ENCODE data around the gene FBXW8.

Gene FBXW8

DNA sequence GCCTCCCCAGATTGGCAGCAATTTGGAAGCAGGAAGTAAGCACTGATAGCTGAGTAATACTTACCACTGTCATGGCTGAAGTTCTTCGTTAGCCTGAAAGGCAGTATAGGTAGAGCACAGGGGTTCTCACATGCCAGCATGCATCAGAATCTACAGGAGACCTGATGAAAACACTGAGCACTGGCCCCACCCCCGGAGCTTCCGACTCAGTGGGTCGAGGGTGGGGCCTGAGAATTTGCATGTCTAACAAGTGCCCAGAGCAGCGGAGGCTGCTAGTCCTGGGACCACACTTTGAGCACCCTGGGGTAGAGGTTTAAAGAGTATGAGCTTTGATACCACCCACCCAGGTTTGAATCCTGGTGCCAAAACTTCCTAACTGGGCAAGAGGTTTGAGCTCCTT is 89.6 kb downstream of the FBXW8 start:
- FAIRE-seq = no peak

DNA sequence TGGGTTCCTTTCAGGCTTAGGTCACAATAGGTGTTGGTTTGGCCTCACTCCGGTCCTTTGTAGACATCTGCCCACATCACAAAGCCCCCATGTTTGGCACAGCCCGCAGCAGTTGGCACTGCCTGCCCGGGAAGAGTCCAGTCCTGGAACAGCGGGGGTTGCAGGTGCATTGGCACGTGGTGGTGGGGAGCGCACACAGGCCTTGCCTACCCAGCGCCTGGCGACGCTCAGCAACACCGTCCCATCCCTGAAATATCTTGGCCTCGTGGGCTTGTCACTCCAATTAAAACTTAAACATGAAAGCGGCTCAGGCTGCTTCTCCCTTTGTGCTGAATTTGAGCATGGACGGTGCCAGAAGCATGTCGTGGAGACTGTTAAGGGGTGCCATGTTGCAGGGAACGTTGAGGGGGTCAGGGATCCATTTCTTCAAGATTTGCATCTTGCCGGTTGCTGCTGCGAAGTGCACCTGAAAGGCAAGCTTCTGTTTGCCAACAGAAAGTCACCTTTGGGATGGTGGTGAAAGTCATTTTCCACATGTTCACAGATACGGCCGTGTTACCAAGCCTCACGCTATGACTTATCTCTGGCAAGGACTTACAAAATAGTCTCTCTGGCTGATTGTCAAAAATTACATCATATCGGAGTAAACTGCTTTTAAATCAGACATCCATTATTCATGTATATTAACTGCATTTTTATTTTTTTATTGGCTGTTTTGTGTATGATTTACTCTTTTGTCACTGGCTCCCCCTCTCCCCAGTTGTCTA is 91.5 kb downstream of the FBXW8 start:
- FAIRE-seq = no peak

DNA sequence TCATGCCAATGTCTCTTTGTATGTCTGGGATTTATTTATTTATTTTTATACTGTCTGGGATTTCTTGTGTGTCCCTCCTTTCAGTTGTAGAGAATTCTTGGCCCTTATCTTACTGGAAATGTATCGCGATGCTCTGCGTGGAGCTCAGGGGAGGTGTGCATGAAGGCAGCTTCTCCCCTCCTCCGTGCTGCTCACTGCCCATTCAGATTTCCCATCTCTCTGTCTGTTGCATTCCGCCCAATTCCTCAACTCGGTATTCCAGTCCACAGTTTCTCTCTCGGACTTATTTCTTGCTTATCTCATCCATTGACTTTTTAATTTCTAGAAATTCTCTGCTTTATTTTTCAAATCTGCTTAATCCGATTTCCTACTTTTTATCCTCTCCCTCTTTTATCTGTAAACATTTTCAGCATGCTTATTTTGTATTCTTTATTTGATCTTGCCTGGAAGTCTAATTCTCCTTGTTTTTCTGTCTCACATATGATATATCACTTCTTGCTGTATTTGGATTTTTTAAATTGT is 93.2 kb downstream of the FBXW8 start:
- FAIRE-seq = no peak

DNA sequence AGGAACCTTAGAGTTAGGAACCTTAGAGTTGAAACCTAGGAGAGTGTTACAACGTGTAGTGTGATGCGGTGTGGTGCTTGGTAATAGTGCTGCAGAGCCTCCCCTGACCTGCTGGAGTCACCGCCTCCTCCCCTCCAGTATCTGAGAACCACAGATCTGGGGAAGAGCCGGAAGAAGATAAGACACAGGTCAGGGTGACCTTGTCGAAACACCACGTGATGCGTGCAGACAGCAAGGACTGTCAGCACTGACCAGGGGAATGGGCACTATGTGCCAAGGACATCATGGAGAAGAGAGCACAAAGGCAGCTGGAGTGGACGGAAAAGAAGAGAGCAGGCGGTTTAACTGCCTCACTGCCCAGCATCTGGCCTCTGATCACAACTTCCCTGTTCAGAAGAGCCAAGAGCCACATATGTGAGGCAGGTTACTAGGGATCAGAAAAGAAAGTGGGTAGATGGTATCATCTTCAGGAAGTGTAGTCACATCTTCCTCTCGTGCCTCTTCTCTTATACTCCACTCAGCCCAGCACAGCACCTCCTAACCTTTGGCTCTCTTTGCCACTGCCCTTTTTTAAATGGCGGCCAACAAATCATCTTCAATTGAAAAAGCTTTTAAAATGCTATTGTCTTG is 94.8 kb downstream of the FBXW8 start:
- no peak for FAIRE-seq

DNA sequence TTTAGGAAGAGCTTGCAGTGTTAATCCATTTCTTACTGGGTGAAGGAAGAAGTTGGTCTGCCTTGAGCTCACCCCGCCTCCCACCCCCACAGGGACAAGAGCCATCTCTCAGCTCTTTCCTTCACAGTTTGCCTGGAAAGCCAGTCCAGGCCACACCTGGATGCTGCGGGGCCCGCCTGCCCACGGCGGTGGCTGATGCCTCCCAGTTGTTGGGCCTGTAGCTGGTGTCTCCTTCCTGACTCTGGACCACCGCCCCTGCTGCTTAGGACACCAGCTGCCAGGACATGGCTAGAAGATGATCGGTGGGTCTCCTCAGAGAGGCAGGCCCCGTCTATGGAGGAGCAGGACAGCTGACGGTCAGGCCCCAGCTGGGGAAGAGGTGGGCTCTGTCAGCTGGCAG is 95.6 kb downstream of the FBXW8 start:
- no peak for FAIRE-seq

DNA sequence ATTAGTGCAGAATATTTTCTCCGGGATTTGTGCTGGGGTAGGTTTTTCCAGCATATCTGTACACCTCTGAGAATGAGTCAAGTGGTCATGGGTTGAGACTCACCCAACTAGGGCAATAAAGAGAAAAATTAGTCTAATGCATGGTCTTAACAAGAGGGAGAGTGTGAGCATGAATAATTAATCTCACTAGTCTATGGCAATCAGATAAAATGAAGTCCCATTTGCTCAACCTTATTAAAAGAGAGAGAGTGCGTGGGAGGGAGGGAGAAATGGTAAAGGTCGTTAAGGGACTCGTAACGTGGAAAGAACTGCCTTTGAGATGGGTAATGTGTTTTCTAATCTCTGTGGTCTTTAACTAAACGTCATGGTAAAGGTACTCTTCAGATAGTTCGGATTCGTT is 96.8 kb downstream of the FBXW8 start:
- no peak for FAIRE-seq

DNA sequence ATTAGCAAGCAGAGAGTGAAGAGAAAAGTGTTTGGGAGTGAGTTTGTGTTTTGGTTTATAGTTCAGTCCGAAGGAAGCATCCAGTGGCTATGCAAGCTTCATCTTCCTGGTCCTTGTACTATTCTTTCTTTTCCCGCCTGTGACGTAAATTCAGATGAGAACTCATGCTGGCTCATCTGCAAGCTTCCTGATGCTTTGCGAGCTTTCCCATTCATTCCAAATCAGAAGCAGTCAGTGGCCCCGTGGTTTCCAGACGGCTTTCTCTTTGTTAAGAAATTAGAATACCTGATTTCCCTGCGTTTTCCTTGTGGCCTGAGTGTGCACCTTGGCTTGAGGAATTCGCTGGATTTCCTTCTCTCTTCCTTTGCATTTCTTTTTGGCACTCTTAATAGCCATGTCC is 99.0 kb downstream of the FBXW8 start:
- FAIRE-seq = no peak

DNA sequence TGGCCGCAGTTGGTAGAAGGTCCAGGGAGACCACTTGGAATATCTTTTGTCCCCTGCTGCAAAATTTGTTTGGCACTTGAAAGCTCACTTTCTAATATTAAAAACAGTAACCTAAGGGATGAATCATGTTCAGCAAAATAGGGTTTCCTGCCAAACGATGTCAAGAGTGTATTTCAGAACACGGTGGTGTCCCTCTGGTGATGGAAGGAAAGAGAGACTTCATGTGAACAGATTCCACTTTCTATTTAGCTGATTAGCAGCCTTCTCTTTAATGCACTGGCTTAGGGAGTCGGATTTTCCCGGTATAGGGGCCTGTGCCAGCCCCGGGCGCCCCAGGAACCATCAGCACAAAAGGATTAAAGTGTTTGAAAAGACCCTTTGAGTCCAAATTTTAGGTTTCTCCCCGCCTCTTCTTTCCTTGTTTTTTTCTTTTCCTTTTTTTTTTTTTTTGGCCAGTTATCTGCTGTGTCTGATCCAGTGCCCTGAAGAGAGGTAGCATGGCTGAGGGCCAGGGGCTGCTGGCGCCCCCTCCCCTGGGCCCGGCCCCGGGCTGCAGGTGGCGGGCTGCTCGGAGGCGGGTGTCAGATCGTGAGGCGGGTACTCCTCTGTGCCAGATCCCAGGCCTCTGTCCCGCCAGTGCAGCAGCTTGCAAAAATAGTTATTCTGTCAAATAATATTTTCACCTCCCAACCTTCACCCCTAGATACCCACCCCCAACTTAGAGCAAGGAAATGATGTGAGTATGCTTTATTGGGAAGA is 100.1 kb downstream of the FBXW8 start:
- no peak for FAIRE-seq

DNA sequence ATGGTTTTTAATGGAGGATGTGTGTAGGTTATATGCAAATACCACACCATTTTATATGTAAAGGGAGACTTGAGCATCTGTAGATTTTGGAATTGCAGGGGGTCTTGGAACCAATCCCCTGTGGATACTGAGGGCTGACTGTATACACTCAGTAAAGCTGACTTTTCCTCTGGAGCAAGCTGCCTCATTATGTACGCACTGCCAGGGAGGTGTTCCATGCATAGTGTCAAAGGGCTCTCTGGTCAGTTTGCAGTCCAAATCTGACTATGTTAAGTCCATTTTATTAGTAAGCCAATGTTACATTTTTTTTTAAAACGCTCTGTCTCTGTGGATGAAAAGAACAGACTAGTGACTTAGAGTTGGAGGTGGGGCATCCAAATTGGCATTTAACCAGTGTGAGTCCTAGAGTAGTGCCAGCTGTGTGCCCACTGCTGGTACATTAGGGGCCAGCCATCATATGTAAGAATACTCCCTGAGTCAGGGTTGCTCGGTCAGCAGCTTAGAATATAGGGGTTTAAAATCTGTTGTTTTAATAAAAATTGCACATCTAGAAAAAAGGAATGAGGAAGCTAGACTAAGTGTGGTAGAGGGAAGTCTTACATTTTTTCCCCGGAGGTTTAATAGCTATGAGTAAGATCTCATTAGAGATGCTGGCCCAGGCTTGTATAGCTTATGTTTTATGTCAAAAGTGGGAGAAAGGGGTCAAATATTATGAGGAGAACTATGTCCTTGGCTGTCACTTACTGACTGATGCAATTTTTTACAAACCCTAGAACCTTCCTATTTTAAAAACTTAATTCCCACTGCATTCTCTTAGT is 101.4 kb downstream of the FBXW8 start:
- FAIRE-seq = no peak

DNA sequence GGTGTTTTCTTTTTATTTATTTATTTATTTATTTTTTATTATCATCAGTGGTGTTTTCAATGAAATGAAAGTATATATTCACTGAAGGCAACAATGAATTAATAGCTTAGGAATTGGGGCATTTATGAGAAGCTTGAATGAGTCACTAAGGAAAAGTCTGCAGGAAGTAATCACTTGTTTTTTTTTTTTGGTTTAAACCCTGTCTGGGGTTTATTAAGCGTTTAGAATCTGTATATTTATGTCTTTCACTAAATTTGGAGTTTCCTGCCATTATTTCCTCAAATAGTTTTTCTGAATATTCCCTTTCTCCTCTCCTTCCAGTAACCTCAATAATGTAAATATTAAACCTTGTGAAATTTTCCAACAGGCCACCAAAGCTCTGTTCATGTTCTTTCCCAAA is 103.0 kb downstream of the FBXW8 start:
- no peak for FAIRE-seq

DNA sequence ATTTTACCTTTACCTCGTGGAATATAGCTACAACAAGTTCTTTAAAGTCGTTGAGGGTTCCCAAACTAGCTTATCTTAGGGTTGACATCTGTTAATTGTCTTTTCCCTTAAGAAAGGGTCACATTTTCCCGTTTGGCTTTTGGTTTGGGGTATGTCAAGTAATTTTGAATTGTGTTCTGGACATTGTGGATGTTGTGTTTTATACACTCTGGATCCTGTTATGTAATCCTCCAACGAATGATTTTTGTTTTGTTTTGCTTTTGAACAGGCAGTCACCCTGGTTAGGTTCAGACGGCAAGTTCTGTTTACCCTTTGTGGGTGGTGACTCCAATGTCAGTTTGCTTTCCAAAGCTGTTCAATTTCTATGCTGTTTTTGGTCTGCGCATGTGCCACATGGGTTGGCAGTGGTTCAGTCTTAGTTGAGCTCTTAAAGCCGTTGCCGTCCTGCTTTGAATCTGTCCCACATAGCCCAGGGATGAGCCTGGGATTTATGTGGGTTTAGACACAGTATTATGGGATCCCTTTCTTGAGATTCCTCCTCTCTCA is 103.7 kb downstream of the FBXW8 start:
- FAIRE-seq = no peak

DNA sequence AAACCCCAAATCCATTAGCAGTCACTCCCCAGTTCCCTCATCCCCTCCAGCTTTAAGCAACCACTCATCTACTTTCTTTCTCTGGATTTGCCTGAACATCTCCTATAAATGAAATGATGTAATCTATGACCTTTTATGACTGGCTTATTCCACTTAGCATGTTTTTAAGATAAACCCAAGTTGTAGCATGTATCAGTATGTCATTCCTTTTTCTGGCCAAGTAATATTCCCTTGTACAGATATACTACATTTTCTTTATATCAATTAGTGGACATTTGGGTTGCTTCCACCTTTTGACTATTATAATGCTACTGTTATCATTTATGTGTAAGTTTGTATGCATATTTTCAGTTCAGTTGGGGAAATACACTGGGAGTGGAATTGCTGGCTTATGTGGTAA is 105.1 kb downstream of the FBXW8 start:
- no peak for FAIRE-seq

DNA sequence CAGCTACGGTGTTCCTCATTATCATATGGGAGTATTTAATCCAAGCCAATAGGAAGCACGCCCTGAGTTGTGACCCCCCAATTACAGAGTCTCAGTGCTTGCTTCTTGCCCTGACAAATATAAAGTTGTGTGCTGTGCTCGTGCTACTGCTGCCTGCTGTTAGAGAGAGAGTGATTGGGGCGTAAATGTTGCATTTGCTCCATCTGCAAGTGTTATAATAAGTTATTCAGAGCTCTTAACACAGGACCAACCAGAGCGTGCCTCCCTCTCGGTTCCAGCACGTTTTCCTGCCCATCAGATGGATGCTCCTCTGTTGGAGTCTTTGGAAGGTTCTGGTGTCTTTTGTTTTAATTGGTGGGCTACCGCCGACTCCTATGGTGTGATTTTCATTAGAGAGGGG is 107.1 kb downstream of the FBXW8 start:
- FAIRE-seq = no peak

DNA sequence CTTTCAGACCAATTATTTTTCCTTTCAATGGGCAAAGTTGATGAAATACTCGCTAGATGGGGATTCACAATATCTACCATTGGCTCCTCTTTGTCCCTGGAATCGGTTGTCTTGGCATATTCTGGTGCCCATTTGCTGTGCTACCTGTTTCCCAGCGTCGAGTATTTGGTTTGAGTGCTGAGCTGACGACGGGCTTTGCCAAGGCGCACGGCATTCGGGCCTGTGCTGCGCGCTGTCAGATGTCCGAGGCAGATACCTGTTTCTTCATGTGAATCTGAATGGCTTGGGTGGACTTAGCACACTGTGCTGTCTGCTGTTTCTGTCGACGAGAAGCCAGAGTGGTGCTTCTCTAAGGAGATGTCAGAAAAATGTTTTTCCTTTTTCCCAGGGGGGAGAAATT is 107.5 kb downstream of the FBXW8 start:
- FAIRE-seq = no peak

DNA sequence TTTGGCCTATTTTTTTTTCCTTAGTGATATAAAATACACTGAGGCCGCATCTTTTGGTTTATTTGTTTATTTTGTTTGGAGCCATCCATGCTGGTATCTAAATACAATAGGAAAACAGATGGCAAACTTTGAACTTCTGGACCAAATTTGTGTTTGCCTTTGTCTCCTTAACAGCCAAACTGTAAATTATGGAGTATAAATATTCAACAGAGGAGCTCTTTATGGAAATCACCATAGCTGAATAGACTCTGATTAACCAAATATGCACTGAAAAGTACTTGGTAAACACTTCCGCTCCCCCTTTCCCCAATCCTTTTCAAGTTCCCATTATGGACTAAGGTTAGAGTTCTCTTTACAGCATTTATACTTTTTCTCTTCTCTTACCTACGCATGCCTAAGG is 107.9 kb downstream of the FBXW8 start:
- FAIRE-seq = no peak

DNA sequence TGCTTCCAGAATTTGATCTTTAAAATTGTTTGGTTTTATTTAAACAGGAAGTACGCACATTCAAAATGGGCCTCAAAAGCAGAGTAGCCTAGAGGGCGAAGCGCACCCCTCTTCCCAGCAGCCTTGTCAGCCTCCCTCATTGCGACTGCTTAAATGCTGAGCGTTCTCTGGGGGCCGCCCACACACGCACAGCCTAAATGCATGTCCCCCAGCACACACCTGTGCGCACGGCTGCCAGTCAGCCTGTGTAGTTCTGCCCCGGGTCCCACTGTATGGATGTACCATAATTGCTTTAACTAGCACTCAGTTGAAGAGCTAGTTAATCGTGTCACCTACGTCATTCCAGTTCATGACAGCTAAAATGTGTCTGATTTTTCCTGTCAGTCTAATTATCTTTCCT is 109.1 kb downstream of the FBXW8 start:
- no peak for FAIRE-seq

DNA sequence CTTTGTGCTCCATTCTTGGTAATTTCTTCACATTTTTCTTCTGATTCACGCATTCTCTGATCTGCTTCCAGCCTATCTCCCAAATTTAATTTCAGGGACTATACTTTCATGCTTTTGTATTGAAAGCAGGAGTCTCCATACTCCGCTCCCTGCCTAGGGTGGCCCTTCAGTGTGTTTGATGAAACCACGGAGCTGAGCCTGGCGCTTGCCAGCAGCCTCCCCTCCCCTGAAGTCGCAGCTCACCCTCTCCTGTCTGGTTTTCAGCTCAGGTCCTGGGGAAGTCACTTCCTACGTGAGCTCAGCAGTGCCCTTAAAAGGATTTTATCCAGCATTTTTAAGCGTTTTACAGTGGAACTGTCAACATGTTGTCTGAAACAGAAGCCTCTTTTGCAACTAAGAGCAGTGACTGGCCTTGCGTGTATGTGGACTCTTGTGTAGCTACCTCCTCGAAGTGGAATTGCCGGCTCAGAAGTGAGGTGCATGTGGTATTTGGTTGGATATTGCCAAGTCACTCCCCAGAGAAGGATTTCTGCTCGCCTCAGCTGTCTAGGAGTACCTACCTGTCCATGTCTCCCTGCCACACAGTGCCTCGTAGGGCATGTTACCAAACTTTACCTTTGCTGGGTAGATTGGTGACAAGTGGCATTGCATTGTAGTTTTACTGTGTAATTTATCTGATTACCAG is 109.9 kb downstream of the FBXW8 start:
- no peak for FAIRE-seq

DNA sequence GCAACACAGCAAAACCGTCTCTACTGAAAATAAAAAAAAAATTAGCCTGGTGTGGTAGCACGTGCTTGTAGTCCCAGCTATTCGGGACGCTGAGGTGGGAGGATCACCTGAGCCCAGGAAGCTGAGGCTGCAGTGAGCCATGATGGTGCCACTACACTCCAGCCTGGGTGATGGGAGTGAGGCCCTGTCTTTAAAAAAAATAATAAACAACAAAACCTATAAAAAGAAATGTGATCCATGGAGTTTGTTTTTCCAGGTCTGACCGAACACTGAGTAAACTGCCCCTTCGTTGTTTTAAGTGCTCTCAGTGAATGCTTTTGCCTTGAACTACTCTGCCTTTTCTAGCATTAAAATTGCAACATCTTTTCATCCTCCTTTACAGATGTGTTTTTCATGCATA is 111.7 kb downstream of the FBXW8 start:
- no peak for FAIRE-seq

DNA sequence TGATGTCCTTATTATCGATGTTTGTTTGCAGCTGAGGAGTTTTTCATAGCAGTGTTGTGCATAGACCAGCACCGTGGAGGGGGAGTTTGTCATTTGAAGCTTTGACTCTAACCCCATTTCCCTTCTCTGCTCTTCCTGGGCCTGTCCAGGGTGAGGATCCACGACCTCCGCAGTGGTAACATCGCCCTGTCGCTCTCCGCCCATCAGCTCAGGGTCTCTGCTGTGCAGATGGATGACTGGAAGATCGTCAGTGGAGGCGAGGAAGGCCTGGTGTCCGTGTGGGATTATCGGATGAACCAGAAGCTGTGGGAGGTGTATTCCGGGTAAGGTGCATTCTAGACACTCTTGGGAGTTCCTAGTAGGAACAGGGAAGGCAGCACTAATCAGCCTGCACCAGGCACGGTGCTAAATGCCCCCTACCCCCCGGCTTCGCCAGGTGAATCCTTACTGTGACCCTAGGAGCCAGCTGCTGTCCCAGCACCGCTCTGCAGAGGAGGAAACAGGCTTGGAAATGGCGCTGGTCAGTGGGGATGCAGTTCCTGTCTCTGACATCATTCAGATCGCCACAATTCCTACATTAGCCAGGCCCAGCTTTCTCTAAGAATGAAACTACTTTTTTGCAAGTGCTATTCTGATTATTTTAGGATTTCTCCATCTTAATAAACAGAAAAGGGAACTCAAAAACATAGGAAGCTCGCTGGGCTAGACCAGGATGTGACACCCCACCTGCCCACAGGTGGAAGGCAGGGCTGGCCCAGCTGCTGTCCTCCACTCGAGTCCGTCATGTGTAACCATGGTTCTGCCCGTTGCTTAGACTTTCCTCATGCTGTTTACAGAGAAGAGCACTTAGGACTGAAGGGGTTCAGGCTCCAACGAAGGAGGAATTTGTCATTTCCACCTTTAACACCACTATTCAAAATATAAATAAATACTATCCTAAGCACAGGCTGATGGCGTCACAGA is 113.5 kb downstream of the FBXW8 start:
- no peak for FAIRE-seq

DNA sequence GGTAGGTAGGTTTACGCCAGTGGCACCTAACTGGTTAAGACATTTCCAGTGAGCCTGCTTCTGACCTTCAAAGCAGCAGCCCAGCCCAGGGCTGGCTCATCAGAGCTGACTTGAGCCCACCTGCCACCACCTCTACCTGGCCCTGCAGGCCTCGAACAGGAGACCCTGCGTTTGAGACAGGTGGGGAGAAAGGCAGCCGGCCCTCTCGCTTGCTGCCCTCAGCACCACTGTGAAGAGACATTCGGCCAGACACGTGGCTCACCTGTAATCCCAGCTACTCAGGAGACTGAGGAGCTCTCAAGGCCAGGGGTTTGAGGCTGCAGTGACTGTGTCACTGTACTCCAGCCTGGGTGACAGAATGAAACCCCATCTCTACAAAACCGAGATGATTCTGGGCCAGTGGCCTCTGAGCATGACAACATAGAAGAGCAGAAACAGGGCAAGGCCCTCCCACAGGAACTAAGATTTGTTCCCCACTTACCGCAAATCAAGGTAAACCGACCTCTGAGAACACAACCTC is 114.3 kb downstream of the FBXW8 start:
- FAIRE-seq = no peak

Measured in colon (tissue), 2 donors.